ENCODE measurements around the gene BOLA3. TPM values are rescaled to one million over a fixed set of nuclear protein-coding genes. Genes with fewer than 3 reads are reported as not detected.

BOLA3 gene
- total RNA-seq, 1 experiment from 2014 or later = 79.7 TPM

GRCh38 chr2:74087696-74088095 lies 60.0 kb downstream of the BOLA3 start:
- Histone ChIP-seq H3K4me1 (no peaks in the 10 kb centered on the region), H3K27me3 (replicated peaks; ENCODE audit: control insufficient read depth, insufficient read depth, low read length) (no peaks in the 10 kb centered on the region), H3K36me3 (ENCODE audit: control insufficient read depth, insufficient read depth, low read length) (peaks cover 3% of the 10 kb centered on the region), H3K9me3 (no peaks in the 10 kb centered on the region), H3K4me3 (ENCODE audit: low read depth, low read length) (no peak overlapping the region)
- no peak for DNase-seq
- intact Hi-C loops (cut with micrococcal nuclease; ENCODE audit: unreplicated experiment) = no loop called here
- Mint-ChIP-seq H3K4me3 (ENCODE audit: unreplicated experiment) (no peak overlapping the region), H3K27ac (ENCODE audit: unreplicated experiment) (no peak overlapping the region), H3K9me3 (ENCODE audit: unreplicated experiment) (no peaks in the 10 kb centered on the region), H3K36me3 (ENCODE audit: insufficient read depth, unreplicated experiment) (peaks cover 51% of the 10 kb centered on the region), H3K27me3 (ENCODE audit: insufficient read depth, unreplicated experiment) (no peaks in the 10 kb centered on the region), H3K4me1 (ENCODE audit: low read depth, unreplicated experiment) (no peaks in the 10 kb centered on the region)
- no TSS peak for BruUV-seq (replicated peaks)
- ChIA-PET CTCF (no interaction called here), POLR2A (no interaction called here)
- TF ChIP-seq CTCF (IDR thresholded peaks at IDR 0.05; ENCODE audit: insufficient read depth in 1 of 2, low read depth in 1 of 2, low read length in 1 of 2, severe bottlenecking in 1 of 2, unreplicated experiment in 1 of 2) = no peak

GRCh38 chr2:74086021-74086420 lies 61.7 kb downstream of the BOLA3 start:
- TF ChIP-seq CTCF (IDR thresholded peaks at IDR 0.05; ENCODE audit: insufficient read depth in 1 of 2, low read depth in 1 of 2, low read length in 1 of 2, severe bottlenecking in 1 of 2, unreplicated experiment in 1 of 2) = no peak
- Mint-ChIP-seq H3K27me3 (ENCODE audit: insufficient read depth, unreplicated experiment) (no peaks in the 10 kb centered on the region), H3K36me3 (ENCODE audit: insufficient read depth, unreplicated experiment) (peaks cover 60% of the 10 kb centered on the region), H3K9me3 (ENCODE audit: unreplicated experiment) (no peaks in the 10 kb centered on the region), H3K4me3 (ENCODE audit: unreplicated experiment) (no peak overlapping the region), H3K27ac (ENCODE audit: unreplicated experiment) (no peak overlapping the region), H3K4me1 (ENCODE audit: low read depth, unreplicated experiment) (no peaks in the 10 kb centered on the region)
- no peak for DNase-seq
- CTCF ChIA-PET = no interaction called here
- Histone ChIP-seq H3K36me3 (ENCODE audit: control insufficient read depth, insufficient read depth, low read length) (no peaks in the 10 kb centered on the region; the same call in 1 of the 2 replicates), H3K4me3 (ENCODE audit: low read depth, low read length) (no peak overlapping the region), H3K27me3 (replicated peaks; ENCODE audit: control insufficient read depth, insufficient read depth, low read length) (no peaks in the 10 kb centered on the region), H3K4me1 (no peaks in the 10 kb centered on the region), H3K9me3 (no peaks in the 10 kb centered on the region)
- POLR2A ChIA-PET = no interaction called here
- intact Hi-C loops (cut with micrococcal nuclease; ENCODE audit: unreplicated experiment) = no loop called here
- BruUV-seq (replicated peaks) = no TSS peak

Other genes with a start within 250 kb of the BOLA3 start
- 69.6 and 70.7 TPM in 2 replicates for gene DGUOK, start 221.0 kb downstream of the BOLA3 start, total RNA-seq (2022)
- gene TET3, start 163.0 kb downstream of the BOLA3 start, total RNA-seq (2022) = 27.5 and 27.8 TPM in 2 replicates
- gene MOB1A, start 31.0 kb upstream of the BOLA3 start, total RNA-seq (2022) = 113 and 125 TPM in 2 replicates
- 416 and 470 TPM in 2 replicates for gene MTHFD2, start 50.7 kb upstream of the BOLA3 start, total RNA-seq (2022)
- 1.9 and 2.2 TPM in 2 replicates for gene SLC4A5, start 195.5 kb upstream of the BOLA3 start, total RNA-seq (2022)
- gene DCTN1, start 232.4 kb upstream of the BOLA3 start, total RNA-seq (2022) = 132 and 139 TPM in 2 replicates

All from Caco-2 (cell line).